SK-N-SH (cell line): ENCODE measurements around the gene CDH22.

Experiments used
- IRF3 ChIP-seq: fragments of 150-350 bp; IDR thresholded peaks from 2 replicates; pipeline ENCODE4 v1.6.1; 2016; ENCODE audit warnings: mild to moderate bottlenecking, low read depth, low read length
- RCOR1 ChIP-seq: fragments of 150-350 bp; IDR thresholded peaks from 2 replicates; pipeline ENCODE4 v1.6.1; 2017; ENCODE audit warnings: antibody characterized with exemption, low read length
- SIN3A ChIP-seq: IDR thresholded peaks from 2 replicates; pipeline ENCODE4 v1.6.1; 2012; ENCODE audit warnings: low read depth, mild to moderate bottlenecking, low read length, moderate library complexity, borderline replicate concordance
- TF ChIP-seq, protein P1 (sequence below): fragments of 200-600 bp; sonication (generic); IDR thresholded peaks from 2 replicates; pipeline ENCODE4 v1.6.1; 2017; ENCODE audit warnings: antibody characterized with exemption, mild to moderate bottlenecking, moderate library complexity
- TF ChIP-seq, protein P2 (sequence below): IDR thresholded peaks from 2 replicates; pipeline ENCODE4 v1.4.0; 2012; ENCODE audit warnings: low read depth

DNA sequence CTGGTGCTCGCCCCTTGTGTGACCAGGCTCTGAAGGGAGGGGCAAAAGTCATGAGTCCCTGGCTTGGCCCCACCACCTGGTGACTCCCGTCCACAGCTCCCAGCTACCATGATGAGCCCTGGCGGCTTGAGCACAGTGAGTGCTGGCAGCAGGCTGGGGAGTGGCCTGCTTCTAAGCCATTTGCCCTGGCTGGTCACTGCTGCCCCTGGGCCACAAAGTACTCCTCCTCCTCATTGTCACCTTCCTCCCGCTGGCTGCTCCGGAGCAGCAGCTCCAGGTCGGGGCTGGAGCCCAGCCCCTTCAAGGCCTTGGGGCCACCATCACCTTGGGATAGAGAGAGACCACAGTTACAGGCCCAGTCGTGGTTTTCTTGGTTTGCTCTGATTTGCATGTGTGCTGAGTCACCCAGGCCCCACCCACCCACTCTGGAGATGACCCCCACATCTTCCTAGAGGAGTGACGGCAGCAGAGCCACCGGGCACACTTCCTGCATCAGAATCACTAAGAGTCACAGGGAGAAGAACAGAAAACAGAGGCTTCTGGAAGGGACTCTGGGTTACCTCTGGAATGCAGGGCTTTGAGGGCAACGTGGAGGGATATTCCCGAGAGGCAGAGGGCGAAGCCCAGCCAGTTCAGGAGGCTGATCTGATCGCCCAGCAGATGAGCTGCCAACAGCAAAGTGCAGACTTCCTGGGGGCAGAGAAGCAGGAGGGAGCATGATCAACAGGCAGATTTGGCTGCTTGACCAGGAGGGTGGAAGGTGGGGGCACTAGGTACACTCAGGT, 42.1 kb upstream of the CDH22 start:
- TF ChIP-seq, protein P1, sequence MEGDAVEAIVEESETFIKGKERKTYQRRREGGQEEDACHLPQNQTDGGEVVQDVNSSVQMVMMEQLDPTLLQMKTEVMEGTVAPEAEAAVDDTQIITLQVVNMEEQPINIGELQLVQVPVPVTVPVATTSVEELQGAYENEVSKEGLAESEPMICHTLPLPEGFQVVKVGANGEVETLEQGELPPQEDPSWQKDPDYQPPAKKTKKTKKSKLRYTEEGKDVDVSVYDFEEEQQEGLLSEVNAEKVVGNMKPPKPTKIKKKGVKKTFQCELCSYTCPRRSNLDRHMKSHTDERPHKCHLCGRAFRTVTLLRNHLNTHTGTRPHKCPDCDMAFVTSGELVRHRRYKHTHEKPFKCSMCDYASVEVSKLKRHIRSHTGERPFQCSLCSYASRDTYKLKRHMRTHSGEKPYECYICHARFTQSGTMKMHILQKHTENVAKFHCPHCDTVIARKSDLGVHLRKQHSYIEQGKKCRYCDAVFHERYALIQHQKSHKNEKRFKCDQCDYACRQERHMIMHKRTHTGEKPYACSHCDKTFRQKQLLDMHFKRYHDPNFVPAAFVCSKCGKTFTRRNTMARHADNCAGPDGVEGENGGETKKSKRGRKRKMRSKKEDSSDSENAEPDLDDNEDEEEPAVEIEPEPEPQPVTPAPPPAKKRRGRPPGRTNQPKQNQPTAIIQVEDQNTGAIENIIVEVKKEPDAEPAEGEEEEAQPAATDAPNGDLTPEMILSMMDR = no peak
- TF ChIP-seq IRF3 = no peak
- no peak for TF ChIP-seq RCOR1
- TF ChIP-seq, protein P2, sequence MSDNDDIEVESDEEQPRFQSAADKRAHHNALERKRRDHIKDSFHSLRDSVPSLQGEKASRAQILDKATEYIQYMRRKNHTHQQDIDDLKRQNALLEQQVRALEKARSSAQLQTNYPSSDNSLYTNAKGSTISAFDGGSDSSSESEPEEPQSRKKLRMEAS = no peak
- TF ChIP-seq SIN3A = no peak
